ENCODE measurements around the gene SLC35D3. TPM values are rescaled to one million over a fixed set of nuclear protein-coding genes. Genes with fewer than 3 reads are reported as not detected.
A peak's percentile ranks its signal among the peaks of the same experiment; 100 is the strongest.

Gene SLC35D3
- total RNA-seq, 1 experiment from 2014 or later, result not detected

- H4K20me1 ChIP-seq (ENCODE audit: insufficient read depth), result no peaks in the 10 kb centered on the region
- POLR2A ChIA-PET (ENCODE audit: unreplicated experiment), result no interaction called here
- peaks cover 20% of the 10 kb centered on the region for H3K4me1 ChIP-seq (replicated peaks; ENCODE audit: insufficient read depth)
- H2AFZ ChIP-seq, result no peak overlapping the region
- H3K27me3 ChIP-seq (ENCODE audit: insufficient read depth, low read depth), result no peaks in the 10 kb centered on the region
- H3K79me2 ChIP-seq (ENCODE audit: low read depth), result no peaks in the 10 kb centered on the region
- no peaks in the 10 kb centered on the region for H3K9me2 ChIP-seq (ENCODE audit: insufficient read depth)
- H3K9me3 ChIP-seq (ENCODE audit: insufficient read depth, low read depth), result no peaks in the 10 kb centered on the region
- CTCF ChIA-PET, result no interaction called here
- no peak overlapping the region for H3K27ac ChIP-seq
- H3K4me2 ChIP-seq, result no peak overlapping the region
- peaks cover 8% of the 10 kb centered on the region for H3F3A ChIP-seq (ENCODE audit: insufficient read depth, low read depth)
- no peak for DNase-seq
- BruUV-seq (replicated peaks), result no TSS peak
- intact Hi-C loops (cut with micrococcal nuclease; ENCODE audit: unreplicated experiment), result no loop called here
- TF ChIP-seq, protein P1, sequence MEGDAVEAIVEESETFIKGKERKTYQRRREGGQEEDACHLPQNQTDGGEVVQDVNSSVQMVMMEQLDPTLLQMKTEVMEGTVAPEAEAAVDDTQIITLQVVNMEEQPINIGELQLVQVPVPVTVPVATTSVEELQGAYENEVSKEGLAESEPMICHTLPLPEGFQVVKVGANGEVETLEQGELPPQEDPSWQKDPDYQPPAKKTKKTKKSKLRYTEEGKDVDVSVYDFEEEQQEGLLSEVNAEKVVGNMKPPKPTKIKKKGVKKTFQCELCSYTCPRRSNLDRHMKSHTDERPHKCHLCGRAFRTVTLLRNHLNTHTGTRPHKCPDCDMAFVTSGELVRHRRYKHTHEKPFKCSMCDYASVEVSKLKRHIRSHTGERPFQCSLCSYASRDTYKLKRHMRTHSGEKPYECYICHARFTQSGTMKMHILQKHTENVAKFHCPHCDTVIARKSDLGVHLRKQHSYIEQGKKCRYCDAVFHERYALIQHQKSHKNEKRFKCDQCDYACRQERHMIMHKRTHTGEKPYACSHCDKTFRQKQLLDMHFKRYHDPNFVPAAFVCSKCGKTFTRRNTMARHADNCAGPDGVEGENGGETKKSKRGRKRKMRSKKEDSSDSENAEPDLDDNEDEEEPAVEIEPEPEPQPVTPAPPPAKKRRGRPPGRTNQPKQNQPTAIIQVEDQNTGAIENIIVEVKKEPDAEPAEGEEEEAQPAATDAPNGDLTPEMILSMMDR (conservative IDR thresholded peaks at IDR 0.05), result no peak
- no peak for TF ChIP-seq EZH2 (IDR thresholded peaks at IDR 0.05; ENCODE audit: low read depth)
- no peak overlapping the region for H3K4me3 ChIP-seq
- no peaks in the 10 kb centered on the region for H3K36me3 ChIP-seq (ENCODE audit: low read depth)
Measured at GRCh38 chr6:136964398-136964797, 42.3 kb downstream of the SLC35D3 start.

DNA sequence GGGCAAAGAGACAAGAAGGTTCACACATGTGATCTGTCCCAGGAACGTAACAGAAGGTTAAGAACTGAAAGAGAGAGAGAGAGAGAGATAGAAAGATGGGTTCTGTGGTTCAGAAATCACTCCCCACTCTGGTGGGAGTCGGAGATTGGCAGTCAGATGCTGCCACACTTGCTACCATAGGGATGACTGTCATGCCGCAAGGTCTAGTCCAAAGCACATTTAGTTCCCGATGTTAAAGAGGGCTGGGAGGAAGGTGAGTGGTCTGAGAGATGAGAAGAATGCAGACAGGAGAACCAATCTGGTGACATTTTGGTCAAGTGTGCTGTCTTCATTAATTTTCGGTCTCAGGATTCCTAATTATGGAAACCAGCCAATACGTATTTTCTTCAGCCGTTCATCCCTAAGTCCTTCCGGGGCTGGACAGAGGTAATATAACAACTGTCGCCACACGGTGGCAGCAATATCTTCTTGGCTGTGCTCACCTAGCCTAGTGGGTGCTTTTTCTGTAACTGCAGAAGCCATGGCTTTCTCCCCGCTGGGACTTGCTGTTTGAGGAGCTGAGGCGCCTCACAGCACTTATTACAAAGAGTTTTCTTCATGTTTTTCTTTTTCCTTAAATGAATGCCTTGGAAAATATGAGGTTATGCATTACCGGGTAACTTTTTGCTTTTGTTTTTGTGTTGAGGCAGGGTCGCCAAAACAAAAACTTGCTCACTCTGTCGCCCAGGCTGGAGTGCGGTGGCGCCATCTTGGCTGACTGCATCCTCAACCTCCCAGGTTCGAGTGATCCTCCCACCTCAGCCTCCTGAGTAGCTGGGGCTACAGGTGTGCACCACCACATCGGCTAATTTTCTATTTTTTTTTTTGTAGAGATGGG is 46.0 kb downstream of the SLC35D3 start:
- Histone ChIP-seq H3K4me1 (replicated peaks; ENCODE audit: insufficient read depth) (peaks cover 37% of the 10 kb centered on the region), H4K20me1 (ENCODE audit: insufficient read depth) (no peaks in the 10 kb centered on the region), H3K4me3 (no peak overlapping the region), H3K79me2 (ENCODE audit: low read depth) (no peaks in the 10 kb centered on the region), H3K9me3 (ENCODE audit: insufficient read depth, low read depth) (no peaks in the 10 kb centered on the region), H3K9me2 (ENCODE audit: insufficient read depth) (no peaks in the 10 kb centered on the region), H3K36me3 (ENCODE audit: low read depth) (no peaks in the 10 kb centered on the region), H3F3A (ENCODE audit: insufficient read depth, low read depth) (peaks cover 28% of the 10 kb centered on the region), H2AFZ (no peak overlapping the region), H3K27me3 (ENCODE audit: insufficient read depth, low read depth) (no peaks in the 10 kb centered on the region), H3K4me2 (peak overlapping the region; percentile 69; the same call in 1 of the 2 replicates), H3K27ac (peak overlapping the region; percentile 97)
- intact Hi-C loops (cut with micrococcal nuclease; ENCODE audit: unreplicated experiment), result loop anchor here (1.0 to 5.0 kb wide), 4 partner anchors 46 to 673 kb away; no protein-coding TSS in a partner anchor
- ChIA-PET POLR2A (ENCODE audit: unreplicated experiment) (no interaction called here), CTCF (interaction anchor here (2.5 kb wide), 1 partner anchor 45 kb away, joined by 5 read pairs; no protein-coding TSS in a partner anchor)
- peak; percentile 68 to 80 for DNase-seq
- TF ChIP-seq, protein P1 (conservative IDR thresholded peaks at IDR 0.05), result peak; percentile 90
- TF ChIP-seq EZH2 (IDR thresholded peaks at IDR 0.05; ENCODE audit: low read depth), result no peak
- no TSS peak for BruUV-seq (replicated peaks)

DNA sequence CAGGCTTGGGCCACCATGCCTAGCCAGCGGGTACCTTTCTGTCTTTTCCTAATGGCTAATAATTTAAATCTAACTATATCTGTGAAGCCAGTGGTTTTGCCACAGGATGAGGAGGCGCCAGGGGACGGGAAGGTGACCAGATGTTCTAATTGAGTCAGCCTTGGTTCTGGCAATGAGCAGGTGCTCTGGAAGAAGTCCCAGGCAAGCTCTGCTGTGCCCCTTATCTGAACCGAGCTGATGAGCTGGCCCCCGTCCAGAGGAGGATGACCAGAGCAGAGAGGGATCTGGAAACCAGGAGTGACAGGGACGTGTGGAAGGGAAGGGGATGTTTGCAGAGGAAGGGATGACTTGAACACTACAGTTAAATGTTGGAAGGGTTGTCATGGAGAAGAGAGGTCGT is 46.7 kb downstream of the SLC35D3 start:
- TF ChIP-seq EZH2 (IDR thresholded peaks at IDR 0.05; ENCODE audit: low read depth), result no peak
- TF ChIP-seq, protein P1 (conservative IDR thresholded peaks at IDR 0.05), result no peak
- H3K4me3 ChIP-seq, result no peak overlapping the region
- intact Hi-C loops (cut with micrococcal nuclease; ENCODE audit: unreplicated experiment), result loop anchor here (1.0 to 5.0 kb wide), 4 partner anchors 45 to 672 kb away; no protein-coding TSS in a partner anchor
- H3F3A ChIP-seq (ENCODE audit: insufficient read depth, low read depth), result peaks cover 28% of the 10 kb centered on the region
- 0 out of 2 replicates have a peak overlapping the region, but pooled peaks have one; percentile 70 for H2AFZ ChIP-seq
- no TSS peak for BruUV-seq (replicated peaks)
- no peaks in the 10 kb centered on the region for H3K27me3 ChIP-seq (ENCODE audit: insufficient read depth, low read depth)
- H3K27ac ChIP-seq, result peak overlapping the region; percentile 97
- peak overlapping the region; percentile 69 for H3K4me2 ChIP-seq
- no peaks in the 10 kb centered on the region for H4K20me1 ChIP-seq (ENCODE audit: insufficient read depth)
- ChIA-PET POLR2A (ENCODE audit: unreplicated experiment) (no interaction called here), CTCF (interaction anchor here (0.6 to 2.5 kb wide), 2 partner anchors 44 to 145 kb away, joined by 3 to 5 read pairs; no protein-coding TSS in a partner anchor)
- no peaks in the 10 kb centered on the region for H3K9me3 ChIP-seq (ENCODE audit: insufficient read depth, low read depth)
- no peak for DNase-seq
- no peaks in the 10 kb centered on the region for H3K36me3 ChIP-seq (ENCODE audit: low read depth)
- H3K4me1 ChIP-seq (replicated peaks; ENCODE audit: insufficient read depth), result peaks cover 39% of the 10 kb centered on the region
- H3K9me2 ChIP-seq (ENCODE audit: insufficient read depth), result no peaks in the 10 kb centered on the region
- no peaks in the 10 kb centered on the region for H3K79me2 ChIP-seq (ENCODE audit: low read depth)
